T-helper 2 cell treated with Interferon-gamma antibody and Interleukin-4, amounts not matched to agents 5 μg/mL and 100 μg/mL, for 36 hours (primary cell): Measurements from ENCODE around the gene CCDC8.

ENCODE experiments used
- DNase-seq: peaks from one replicate; pipeline ENCODE4 v3.0.0; 2021; ENCODE audit warnings: low spot score
- H3K27ac Mint-ChIP-seq: one replicate; pipeline ENCODE4 v1.8.0; 2021; ENCODE audit warnings: mild to moderate bottlenecking, mixed read lengths
- H3K27me3 Mint-ChIP-seq: one replicate; pipeline ENCODE4 v1.8.0; 2021; ENCODE audit warnings: low read depth, mixed read lengths
- H3K36me3 Mint-ChIP-seq: one replicate; pipeline ENCODE4 v1.8.0; 2021; ENCODE audit warnings: low read depth, mixed read lengths
- H3K4me1 Mint-ChIP-seq: one replicate; pipeline ENCODE4 v1.8.0; 2021; ENCODE audit warnings: low read depth, mixed read lengths
- H3K4me3 Mint-ChIP-seq: one replicate; pipeline ENCODE4 v1.8.0; 2022; ENCODE audit warnings: mild to moderate bottlenecking, moderate library complexity, mixed read lengths
- H3K9me3 Mint-ChIP-seq: one replicate; pipeline ENCODE4 v1.8.0; 2021; ENCODE audit warnings: mixed read lengths

Gene CCDC8

GRCh38 chr19:46413262-46414031, at the start of gene CCDC8:
Gene CCDC8 (minus strand): TSS chr19:46413564. CDS start chr19:46412810, 754 bp downstream.
- H3K4me1 Mint-ChIP-seq = peaks cover 2% of the 10 kb centered on the region
- H3K27me3 Mint-ChIP-seq = peaks cover 75% of the 10 kb centered on the region
- H3K36me3 Mint-ChIP-seq = no peaks in the 10 kb centered on the region
- no peak for DNase-seq
- no peak within 1 kb of the TSS for H3K27ac Mint-ChIP-seq
- no peak within 1 kb of the TSS for H3K4me3 Mint-ChIP-seq
- H3K9me3 Mint-ChIP-seq = no peaks in the 10 kb centered on the region

GRCh38 chr19:46461537-46461936, 48.2 kb upstream of the CCDC8 start:
- Mint-ChIP-seq H3K27me3 (peaks cover 2% of the 10 kb centered on the region), H3K9me3 (no peaks in the 10 kb centered on the region), H3K36me3 (no peaks in the 10 kb centered on the region), H3K4me3 (no peak overlapping the region), H3K4me1 (no peaks in the 10 kb centered on the region), H3K27ac (no peak overlapping the region)
- DNase-seq = no peak

GRCh38 chr19:46460981-46461380, 47.6 kb upstream of the CCDC8 start:
- no peak overlapping the region for H3K4me3 Mint-ChIP-seq
- H3K27me3 Mint-ChIP-seq = no peaks in the 10 kb centered on the region
- no peaks in the 10 kb centered on the region for H3K9me3 Mint-ChIP-seq
- H3K27ac Mint-ChIP-seq = no peak overlapping the region
- H3K36me3 Mint-ChIP-seq = no peaks in the 10 kb centered on the region
- DNase-seq = no peak
- H3K4me1 Mint-ChIP-seq = no peaks in the 10 kb centered on the region

GRCh38 chr19:46460055-46460454, 46.7 kb upstream of the CCDC8 start:
- no peaks in the 10 kb centered on the region for H3K9me3 Mint-ChIP-seq
- no peak for DNase-seq

GRCh38 chr19:46456930-46457329, 43.6 kb upstream of the CCDC8 start:
- no peak overlapping the region for H3K27ac Mint-ChIP-seq

More at GRCh38 chr19:46460055-46460454, 46.7 kb upstream of the CCDC8 start:
- no peaks in the 10 kb centered on the region for H3K4me1 Mint-ChIP-seq
- no peaks in the 10 kb centered on the region for H3K36me3 Mint-ChIP-seq
- H3K4me3 Mint-ChIP-seq = no peak overlapping the region
- no peak overlapping the region for H3K27ac Mint-ChIP-seq
- H3K27me3 Mint-ChIP-seq = no peaks in the 10 kb centered on the region

GRCh38 chr19:46454244-46454643, 40.9 kb upstream of the CCDC8 start:
- no peak for DNase-seq
- H3K4me1 Mint-ChIP-seq = no peaks in the 10 kb centered on the region

More at GRCh38 chr19:46456930-46457329, 43.6 kb upstream of the CCDC8 start:
- Mint-ChIP-seq H3K27me3 (no peaks in the 10 kb centered on the region), H3K36me3 (no peaks in the 10 kb centered on the region), H3K4me1 (no peaks in the 10 kb centered on the region), H3K9me3 (no peaks in the 10 kb centered on the region), H3K4me3 (no peak overlapping the region)
- no peak for DNase-seq

GRCh38 chr19:46453661-46454060, 40.3 kb upstream of the CCDC8 start:
- peaks cover 4% of the 10 kb centered on the region for H3K27me3 Mint-ChIP-seq
- peaks cover 7% of the 10 kb centered on the region for H3K9me3 Mint-ChIP-seq
- DNase-seq = no peak
- H3K36me3 Mint-ChIP-seq = no peaks in the 10 kb centered on the region
- H3K4me3 Mint-ChIP-seq = no peak overlapping the region
- H3K4me1 Mint-ChIP-seq = no peaks in the 10 kb centered on the region
- H3K27ac Mint-ChIP-seq = no peak overlapping the region

More at GRCh38 chr19:46454244-46454643, 40.9 kb upstream of the CCDC8 start:
- Mint-ChIP-seq H3K4me3 (no peak overlapping the region), H3K9me3 (peaks cover 6% of the 10 kb centered on the region), H3K27me3 (peaks cover 4% of the 10 kb centered on the region), H3K27ac (no peak overlapping the region), H3K36me3 (no peaks in the 10 kb centered on the region)

GRCh38 chr19:46452186-46452585, 38.8 kb upstream of the CCDC8 start:
- Mint-ChIP-seq H3K4me1 (no peaks in the 10 kb centered on the region), H3K27ac (no peak overlapping the region), H3K9me3 (peaks cover 7% of the 10 kb centered on the region), H3K36me3 (no peaks in the 10 kb centered on the region), H3K4me3 (no peak overlapping the region), H3K27me3 (peaks cover 4% of the 10 kb centered on the region)
- no peak for DNase-seq

GRCh38 chr19:46451352-46451751, 38.0 kb upstream of the CCDC8 start:
- DNase-seq = no peak
- Mint-ChIP-seq H3K27me3 (peaks cover 4% of the 10 kb centered on the region), H3K36me3 (no peaks in the 10 kb centered on the region), H3K4me3 (no peak overlapping the region), H3K4me1 (no peaks in the 10 kb centered on the region), H3K9me3 (peaks cover 7% of the 10 kb centered on the region), H3K27ac (no peak overlapping the region)

GRCh38 chr19:46450737-46451136, 37.4 kb upstream of the CCDC8 start:
- no peaks in the 10 kb centered on the region for H3K4me1 Mint-ChIP-seq
- no peaks in the 10 kb centered on the region for H3K36me3 Mint-ChIP-seq
- H3K4me3 Mint-ChIP-seq = no peak overlapping the region
- DNase-seq = no peak
- H3K9me3 Mint-ChIP-seq = peaks cover 7% of the 10 kb centered on the region
- no peak overlapping the region for H3K27ac Mint-ChIP-seq
- H3K27me3 Mint-ChIP-seq = peaks cover 4% of the 10 kb centered on the region

- Mint-ChIP-seq H3K4me1 (no peaks in the 10 kb centered on the region), H3K36me3 (no peaks in the 10 kb centered on the region), H3K27ac (no peak overlapping the region), H3K4me3 (no peak overlapping the region), H3K27me3 (peaks cover 4% of the 10 kb centered on the region), H3K9me3 (peaks cover 7% of the 10 kb centered on the region)
- DNase-seq = no peak
Observed at GRCh38 chr19:46449228-46449627, 35.9 kb upstream of the CCDC8 start.

- no peaks in the 10 kb centered on the region for H3K36me3 Mint-ChIP-seq
- peaks cover 4% of the 10 kb centered on the region for H3K27me3 Mint-ChIP-seq
- H3K4me1 Mint-ChIP-seq = no peaks in the 10 kb centered on the region
- peaks cover 7% of the 10 kb centered on the region for H3K9me3 Mint-ChIP-seq
- no peak for DNase-seq
- H3K27ac Mint-ChIP-seq = no peak overlapping the region
- no peak overlapping the region for H3K4me3 Mint-ChIP-seq
Observed at GRCh38 chr19:46448601-46449000, 35.2 kb upstream of the CCDC8 start.

- DNase-seq = no peak
- peaks cover 7% of the 10 kb centered on the region for H3K9me3 Mint-ChIP-seq
- H3K27me3 Mint-ChIP-seq = peaks cover 8% of the 10 kb centered on the region
- H3K27ac Mint-ChIP-seq = no peak overlapping the region
- no peaks in the 10 kb centered on the region for H3K36me3 Mint-ChIP-seq
- no peak overlapping the region for H3K4me3 Mint-ChIP-seq
- H3K4me1 Mint-ChIP-seq = peaks cover 4% of the 10 kb centered on the region
Observed at GRCh38 chr19:46447824-46448223, 34.5 kb upstream of the CCDC8 start.

- Mint-ChIP-seq H3K27me3 (peaks cover 8% of the 10 kb centered on the region), H3K4me1 (peaks cover 4% of the 10 kb centered on the region), H3K9me3 (peaks cover 7% of the 10 kb centered on the region), H3K27ac (no peak overlapping the region), H3K36me3 (no peaks in the 10 kb centered on the region), H3K4me3 (no peak overlapping the region)
- DNase-seq = no peak
Observed at GRCh38 chr19:46447006-46447405, 33.6 kb upstream of the CCDC8 start.

GRCh38 chr19:46446021-46446420, 32.7 kb upstream of the CCDC8 start:
- Mint-ChIP-seq H3K4me1 (peaks cover 4% of the 10 kb centered on the region), H3K4me3 (no peak overlapping the region), H3K9me3 (peaks cover 7% of the 10 kb centered on the region), H3K27me3 (peaks cover 8% of the 10 kb centered on the region), H3K36me3 (no peaks in the 10 kb centered on the region), H3K27ac (no peak overlapping the region)
- DNase-seq = no peak
